ENCODE measurements around the gene PLPP4.

PLPP4 gene

DNA sequence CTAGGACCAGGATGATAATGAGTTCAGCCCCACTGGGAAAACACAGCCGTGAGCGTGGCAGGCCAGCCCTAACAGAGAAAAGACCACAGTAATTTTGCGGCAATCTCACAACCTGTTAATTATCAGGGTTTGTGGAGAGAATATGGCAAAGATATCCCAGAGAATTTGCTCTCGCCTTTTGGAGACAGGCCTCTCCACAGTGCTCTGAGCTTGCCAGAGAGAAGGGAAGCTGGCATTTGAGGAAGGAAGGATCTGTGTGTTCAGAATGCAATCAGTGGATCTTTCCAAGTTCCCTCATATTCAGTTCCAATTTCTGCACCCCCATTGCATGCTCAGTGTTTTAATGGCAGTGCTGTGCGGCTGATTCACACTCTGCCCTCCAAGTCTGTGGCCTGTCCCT is 60.2 kb downstream of the PLPP4 start:
- no peak for DNase-seq (ENCODE audit: low read depth)

DNA sequence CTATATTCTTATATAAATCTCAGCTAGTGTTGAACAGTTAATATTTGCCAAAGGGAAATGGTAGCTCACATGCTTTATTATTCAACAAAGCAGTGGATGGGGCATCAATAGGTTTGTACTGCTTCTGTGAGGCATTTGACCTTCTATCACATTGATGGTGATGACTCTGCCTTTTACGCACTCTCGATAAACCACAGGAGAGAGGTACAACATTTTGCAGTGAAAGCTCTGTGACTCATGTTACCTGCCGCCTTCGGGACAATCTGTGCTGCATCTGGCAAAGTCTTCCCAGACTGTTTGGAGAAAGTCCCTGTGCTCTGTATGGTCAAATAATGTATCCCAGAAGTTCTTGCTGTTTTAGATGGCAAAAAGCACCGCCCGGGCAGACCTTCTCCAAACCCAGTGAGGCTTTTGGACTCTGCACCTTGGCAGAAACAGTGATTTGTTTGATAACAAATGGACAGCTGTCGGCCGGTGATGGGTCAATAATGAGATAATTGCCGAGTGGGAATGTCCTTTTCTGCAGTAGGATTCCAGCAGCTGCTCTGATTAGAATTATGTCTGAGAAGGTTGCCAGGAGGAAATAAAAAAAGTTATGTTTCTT is 61.0 kb downstream of the PLPP4 start:
- DNase-seq (ENCODE audit: low read depth), result peak; percentile 27

DNA sequence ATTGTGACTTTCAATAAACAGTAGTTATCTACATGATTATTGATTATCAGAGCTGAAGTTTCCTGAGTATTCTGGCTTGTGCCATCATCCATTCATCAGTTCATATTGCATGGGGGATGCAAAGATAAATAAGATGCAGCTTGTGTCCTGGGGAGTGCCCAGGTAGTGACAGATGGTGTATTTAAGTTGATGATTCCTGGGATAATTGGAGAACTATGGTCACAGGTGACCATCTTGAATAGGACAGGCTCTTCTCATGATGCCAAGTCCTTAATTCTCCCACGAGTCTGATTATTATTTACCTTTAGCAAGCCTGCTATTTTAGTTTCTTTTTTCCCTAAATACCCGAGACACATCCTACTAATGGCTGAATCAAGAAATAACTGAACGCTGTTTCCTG is 64.9 kb downstream of the PLPP4 start:
- DNase-seq (ENCODE audit: low read depth), result no peak

DNA sequence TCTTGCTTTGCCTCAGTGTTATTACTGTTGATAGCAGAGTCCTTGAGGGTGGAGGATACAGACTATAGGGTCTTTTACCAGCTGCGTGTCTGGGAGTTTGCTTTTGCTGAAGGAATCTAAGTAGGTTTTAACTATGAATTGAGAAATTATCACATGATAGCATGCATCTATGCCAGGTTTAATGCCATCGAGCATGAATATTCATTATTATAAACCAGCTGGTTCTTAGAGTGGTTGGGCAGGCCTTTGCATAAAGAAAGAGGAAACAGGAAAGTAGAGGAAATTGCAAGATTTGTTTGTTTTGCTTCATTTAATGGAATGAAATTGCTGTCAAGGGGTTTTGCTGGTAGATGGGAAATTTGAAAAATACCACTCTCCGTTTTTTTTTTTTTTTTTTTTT is 70.7 kb downstream of the PLPP4 start:
- no peak for DNase-seq (ENCODE audit: low read depth)

DNA sequence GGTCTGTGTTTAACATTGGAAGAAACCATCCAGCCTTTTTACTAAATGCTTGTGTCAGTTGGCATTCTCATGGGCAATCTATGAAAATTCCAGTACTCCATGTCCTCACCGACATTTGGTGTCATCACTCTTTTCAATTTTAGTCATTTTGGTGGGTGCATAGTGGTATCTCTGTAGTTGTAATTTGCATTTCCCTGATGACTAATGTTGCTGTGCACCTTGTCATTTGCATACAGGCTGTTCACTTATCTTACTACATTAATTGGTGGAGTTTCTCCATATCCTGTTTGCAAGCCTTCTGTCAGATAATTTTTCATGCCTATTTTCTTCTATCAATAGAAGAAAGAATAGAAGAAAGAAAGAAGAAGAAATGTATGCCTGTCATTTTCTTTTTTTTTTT is 73.7 kb downstream of the PLPP4 start:
- no peak for DNase-seq (ENCODE audit: low read depth)

DNA sequence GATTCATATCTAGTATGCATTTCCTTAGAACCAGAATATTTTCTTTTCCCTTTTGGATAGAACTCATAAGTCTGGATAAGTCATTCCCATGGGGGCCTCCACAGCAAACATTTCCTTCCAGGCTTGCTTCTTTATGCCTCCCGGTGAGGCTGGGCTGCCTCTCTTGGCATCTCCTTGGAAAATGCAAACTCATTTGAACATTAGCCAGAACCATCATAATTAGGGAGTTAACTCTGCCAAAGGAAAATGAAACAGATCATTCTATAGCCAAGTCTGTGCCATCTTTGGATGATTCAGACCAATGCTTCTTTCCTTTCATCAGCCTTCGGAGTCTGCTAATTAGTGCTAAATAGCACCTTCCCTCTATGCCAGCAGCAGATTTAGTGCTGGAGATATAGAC is 81.1 kb downstream of the PLPP4 start:
- DNase-seq (ENCODE audit: low read depth), result no peak

DNA sequence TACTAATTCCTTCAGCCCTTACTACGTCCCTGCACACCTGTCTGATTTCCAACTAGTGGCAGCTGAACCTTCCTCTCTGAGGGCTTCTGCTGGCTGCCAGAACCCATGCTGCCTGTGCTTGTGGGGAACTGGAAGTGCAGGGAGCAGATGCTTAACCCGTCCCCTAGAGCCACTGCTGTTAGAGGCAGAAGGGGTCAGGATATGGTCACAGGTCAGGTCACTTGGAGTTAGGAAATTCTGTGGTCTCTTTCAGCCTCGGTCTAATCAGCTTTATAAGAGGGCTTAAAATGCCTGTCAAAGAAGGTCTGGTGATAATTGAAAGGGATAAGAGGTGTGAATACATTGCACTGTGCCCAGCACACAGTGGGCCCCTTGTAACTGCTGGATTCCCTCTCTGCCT is 82.0 kb downstream of the PLPP4 start:
- no peak for DNase-seq (ENCODE audit: low read depth)

DNA sequence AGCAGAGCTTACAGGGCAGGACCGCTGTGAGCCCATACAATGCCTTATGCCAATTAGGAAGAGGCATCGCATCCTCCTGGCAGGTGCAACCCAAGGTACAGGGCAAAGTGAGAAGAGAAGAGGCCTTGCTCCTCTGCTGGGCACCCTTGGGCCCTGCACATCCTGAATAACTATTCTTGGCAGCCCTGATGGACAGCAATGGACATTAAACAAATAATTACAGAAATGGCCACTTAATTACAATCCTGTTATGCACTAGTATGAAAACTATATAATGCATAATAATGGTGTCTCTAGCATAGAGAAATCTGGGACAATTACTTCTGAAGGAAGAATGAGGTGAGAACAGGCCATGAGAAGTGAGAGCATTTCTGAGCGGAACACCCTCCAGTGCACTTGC is 83.5 kb downstream of the PLPP4 start:
- no peak for DNase-seq (ENCODE audit: low read depth)

DNA sequence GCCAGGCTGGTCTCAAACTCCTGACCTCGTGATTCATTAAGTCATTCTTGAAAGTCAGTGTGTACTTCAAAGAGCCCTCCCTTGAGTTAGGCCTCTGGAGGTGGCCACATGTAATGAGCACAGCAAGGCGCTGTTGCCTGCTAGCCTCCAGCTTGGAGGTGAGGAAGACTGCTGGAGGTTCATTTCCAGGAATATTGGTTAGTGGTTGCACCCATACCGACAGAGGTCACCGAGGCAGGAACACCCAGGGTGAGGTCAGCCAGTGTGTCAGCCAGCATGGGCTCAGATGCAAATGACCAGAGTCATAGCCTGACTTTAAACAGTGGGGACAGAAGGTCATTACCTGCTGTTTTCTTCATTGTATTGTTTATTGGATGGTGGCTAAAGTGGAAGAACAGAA is 85.0 kb downstream of the PLPP4 start:
- DNase-seq (ENCODE audit: low read depth), result no peak

DNA sequence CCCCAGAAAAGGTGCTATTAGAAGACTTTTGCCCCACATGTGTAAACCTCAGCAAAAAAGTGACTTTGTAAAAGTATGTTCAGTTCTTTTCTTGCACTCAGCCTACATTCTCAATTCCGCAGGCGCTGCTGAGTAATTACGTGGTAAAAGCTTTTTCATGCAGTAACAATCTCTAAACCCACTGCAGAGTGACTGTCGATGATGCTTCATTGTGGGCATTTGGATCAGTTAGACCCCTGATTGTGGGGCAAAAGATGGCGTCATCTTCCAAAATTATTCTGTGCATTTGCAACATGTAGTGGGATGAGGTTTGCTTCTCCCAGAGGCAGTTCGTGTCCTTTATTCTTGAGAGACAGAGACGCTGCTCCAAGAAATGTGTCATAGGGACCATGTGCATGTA is 85.6 kb downstream of the PLPP4 start:
- DNase-seq (ENCODE audit: low read depth), result no peak

DNA sequence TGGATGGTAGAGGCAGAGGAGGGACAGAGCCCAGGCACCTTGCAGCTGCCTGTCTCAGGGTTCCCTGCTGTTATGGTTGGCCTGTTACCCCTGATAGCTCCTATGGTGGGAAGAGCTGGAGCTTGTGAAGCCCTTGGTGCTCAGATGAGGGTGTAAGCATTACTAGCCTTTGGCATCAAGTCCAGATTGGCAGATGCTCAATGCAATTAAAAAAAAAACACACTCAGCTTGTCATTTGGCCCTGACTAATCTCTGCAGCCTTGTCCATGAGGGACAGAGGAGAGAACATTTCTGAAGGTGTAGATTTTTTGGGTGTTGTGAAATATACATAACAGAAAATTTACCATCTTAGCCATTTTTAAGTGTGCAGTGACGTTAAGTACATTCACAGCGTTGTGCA is 86.3 kb downstream of the PLPP4 start:
- DNase-seq (ENCODE audit: low read depth), result no peak

DNA sequence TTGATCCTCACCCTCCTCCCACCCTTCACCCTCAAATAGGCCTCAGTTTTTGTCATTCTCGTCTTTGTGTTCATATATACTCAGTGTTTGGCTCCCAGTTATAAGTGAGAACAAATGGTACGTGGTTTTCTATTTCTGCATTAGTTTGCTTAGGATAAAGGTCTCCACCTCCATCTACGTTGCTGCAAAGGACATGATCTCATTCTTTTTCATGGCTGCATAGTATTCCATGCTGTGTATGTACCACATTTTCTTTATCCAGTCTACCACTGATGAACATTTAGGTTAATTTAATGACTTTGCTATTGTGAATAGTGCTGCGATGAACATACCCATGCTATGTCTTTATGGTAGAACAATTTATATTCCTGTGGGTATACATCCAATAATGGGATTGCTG is 91.2 kb downstream of the PLPP4 start:
- DNase-seq (ENCODE audit: low read depth), result no peak

DNA sequence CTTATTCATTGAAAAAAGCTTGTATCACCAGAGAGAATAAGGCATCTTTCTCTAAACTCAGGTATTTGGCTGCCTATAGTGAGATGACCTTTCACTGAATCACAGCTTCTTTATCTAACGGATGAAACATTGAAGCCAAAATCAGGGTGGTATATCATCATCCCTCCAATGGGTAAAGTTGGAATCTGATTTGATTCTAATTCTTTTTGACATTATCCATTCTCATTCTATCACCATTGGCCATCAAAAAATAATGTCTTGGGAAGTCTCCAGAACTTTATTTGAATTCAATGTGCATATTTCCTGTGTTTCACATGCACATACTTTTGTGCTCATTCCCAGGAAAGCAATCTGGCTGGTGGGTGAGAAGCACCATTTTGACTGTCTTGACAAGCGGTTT is 95.2 kb downstream of the PLPP4 start:
- DNase-seq (ENCODE audit: low read depth), result no peak

DNA sequence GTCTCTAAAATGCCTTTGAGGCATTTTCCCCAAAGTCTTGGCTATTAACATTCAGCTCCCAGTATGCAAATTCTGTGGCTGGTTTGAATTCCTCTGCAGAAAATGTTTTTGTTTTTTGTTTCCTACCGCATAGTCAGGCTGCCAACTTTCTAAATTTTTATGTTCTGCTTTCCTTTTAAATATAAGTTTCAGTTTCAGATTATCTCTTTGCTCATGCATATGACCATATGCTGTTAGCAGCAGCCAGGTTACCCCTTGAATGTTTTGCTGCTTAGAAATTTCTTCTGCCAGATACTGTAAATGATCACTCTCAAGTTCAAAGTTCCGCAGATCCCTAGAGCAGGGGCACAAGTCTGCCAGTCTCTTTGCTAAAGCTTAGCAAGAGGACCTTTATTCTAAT is 96.9 kb downstream of the PLPP4 start:
- no peak for DNase-seq (ENCODE audit: low read depth)

DNA sequence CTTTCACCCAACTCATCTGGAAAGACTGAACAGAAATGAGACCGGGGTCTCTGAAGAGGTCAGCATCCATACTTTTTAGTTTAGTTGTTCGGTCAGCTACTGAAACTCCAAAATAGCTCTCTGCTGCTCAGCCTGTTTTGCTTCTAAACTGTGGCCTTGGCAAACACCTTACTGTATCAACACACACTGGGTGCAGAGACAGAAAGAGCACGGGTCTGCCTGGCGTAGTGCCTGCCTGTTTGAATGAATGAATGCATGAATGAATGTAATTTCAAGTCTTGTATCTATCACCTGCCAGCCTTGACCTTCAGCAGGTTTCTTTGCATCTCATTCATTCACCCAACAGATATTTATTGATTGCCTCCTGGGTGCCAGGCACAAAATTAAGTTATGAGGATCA is 98.4 kb downstream of the PLPP4 start:
- no peak for DNase-seq (ENCODE audit: low read depth)

DNA sequence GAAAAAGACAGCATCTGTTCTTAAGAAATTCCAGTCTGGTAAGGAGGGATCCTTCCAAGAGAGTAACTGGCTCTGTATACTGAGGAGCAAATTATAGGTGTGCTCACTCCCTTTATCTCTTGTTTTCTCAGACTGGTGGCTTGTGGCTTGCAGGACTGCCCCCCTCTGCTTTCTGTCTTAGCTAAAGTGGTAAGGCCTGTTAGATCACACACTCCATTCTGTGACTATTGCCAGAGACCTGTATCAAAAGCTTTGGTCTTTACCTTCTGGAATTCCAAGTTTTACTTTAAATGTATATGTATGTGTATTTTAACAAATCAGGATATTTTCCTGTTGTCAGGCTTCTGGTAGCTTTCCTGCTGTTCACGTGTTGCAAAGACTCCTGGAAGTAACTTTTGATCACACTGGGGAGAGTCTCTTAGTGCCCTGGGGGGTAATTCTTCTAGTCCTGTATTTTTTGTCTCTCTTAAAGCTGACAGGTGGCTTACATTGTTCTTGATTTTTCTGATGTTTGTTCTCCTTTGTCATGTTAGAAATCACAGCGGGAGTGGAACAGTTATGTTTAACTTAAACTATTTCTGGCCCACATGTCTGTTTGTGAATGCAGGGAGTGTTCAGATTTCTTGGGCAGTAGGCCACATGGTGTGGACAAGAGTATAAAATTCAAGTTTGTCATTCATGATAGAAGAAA is 99.0 kb downstream of the PLPP4 start:
- DNase-seq (ENCODE audit: low read depth), result no peak

DNA sequence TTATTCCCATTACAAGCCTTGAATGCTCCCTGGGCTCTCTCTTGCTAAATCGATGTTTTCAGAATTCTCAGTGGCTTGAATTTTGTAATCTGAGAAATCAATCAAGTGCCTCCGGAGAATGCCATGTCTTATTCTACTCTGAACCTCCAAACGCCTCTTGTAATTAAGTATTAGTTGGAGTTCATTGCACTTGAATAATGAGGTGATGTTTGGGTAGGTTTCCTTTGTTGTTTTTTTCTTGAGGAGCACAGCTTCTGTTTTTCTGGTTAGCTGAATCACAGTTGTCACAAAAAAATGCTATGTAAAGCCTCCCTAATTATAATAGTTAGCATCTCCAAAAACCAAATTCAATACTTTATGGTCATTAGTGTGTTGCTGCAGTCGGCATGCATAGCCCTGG is 100.3 kb downstream of the PLPP4 start:
- no peak for DNase-seq (ENCODE audit: low read depth)

DNA sequence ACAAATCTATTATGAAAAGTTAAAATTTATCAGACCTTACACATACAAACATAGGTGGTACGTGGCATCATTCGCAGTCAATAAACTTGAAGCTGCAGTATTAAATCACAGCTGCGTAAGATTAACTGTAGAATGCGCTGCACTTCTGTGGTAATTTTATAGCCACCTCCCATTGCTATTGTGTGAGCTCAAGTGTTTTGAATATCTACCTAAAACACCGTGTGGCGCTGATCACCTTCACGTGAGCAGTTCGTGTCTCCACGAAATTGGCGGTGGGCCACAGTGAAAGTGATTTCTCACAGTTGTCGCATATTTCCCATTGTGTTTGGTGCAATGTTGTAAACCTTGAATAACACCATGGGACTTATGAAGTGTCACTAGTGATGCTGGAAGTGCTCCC is 102.8 kb downstream of the PLPP4 start:
- DNase-seq (ENCODE audit: low read depth), result no peak

DNA sequence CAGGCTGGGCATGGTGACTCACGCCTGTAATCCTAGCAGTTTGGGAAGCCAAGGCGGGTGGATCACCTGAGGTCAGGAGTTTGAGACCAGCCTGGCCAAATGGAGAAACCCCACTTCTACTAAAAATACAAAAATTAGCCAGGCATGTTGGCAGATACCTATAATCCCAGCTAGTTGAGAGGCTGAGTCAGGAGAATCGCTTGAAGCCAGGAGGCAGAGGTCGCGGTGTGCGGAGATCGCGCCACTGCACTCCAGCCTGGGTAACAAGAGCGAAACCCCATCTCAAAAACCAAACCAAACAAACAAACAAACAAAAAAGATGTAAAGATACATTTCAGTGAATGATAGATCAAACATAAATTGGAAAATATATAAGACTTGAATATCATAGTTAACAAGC is 105.9 kb downstream of the PLPP4 start:
- no peak for DNase-seq (ENCODE audit: low read depth)

DNA sequence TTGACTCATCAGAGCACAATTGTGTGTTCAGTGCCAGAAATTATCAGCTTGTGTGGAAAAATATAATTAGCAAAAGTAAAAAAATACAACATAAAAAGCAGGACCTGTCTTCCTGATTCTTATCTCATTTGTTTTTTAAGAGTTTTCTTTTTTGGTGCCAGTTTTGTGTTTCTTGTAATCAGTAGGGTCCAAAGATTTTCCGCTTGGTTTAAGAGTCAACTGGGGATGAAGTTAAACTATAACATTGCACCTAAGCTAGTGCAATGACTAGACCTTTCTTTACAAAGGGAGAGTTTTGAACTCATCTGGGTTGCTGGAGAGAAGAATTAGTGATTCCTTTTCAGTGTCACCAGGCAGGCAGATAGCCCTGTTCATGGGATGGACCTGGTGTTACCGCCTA is 113.4 kb downstream of the PLPP4 start:
- DNase-seq (ENCODE audit: low read depth), result no peak

DNA sequence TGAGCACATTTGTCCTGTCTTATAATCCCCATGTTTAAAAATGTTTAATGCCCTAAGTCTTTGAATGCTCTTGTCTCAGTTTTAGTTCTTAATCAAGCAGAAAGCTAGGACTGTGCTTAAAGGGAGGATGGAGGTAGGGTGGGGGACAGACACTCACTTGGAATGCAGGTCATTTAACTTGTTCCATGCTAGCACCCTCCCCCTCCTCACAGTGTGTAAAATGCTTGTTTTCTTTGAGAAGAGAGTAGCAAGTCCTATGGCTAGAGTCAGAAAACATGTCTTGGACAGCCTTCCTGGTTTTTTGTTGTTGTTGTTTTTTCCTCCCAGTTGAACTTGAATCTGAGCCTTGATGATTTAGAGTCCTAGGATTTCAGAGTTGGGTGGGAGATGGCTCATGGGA is 114.2 kb downstream of the PLPP4 start:
- DNase-seq (ENCODE audit: low read depth), result no peak

DNA sequence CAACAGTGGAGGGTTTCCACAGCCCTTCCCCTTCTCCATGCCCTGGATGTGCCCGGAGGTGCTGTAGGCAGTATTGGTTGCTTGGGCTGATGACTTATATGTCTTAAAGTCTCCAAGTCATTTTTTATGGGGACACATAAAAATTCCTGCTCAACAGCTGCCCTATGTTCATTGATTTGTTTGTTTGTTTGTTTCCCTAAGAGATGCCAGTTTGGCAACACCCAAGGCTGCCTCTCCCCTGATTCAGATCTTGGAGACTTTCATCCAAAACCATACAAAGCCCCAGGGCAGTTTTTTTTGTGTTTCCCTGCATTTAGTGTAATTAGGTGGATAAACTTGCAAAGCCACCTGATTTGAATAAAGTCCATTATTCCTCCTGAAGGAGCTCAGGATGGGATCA is 115.3 kb downstream of the PLPP4 start:
- DNase-seq (ENCODE audit: low read depth), result no peak

DNA sequence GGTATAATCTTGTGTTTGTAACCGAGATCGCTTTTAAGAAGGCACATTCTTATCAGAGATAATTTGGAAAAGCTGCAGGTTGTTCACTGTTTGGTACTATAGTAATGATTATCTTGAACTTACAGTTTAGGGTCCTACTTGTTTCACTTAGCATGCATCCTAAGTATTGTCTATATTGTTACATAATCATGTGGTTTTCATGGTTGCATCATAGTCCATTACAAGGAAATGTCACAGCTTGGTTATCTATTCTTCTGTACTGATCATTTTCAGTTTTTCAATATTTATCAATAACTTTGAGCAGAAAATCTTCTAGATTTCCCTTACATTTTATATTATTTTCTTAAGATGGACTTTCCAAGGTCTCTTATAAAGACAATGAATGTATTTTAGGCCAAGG is 116.3 kb downstream of the PLPP4 start:
- DNase-seq (ENCODE audit: low read depth), result no peak

DNA sequence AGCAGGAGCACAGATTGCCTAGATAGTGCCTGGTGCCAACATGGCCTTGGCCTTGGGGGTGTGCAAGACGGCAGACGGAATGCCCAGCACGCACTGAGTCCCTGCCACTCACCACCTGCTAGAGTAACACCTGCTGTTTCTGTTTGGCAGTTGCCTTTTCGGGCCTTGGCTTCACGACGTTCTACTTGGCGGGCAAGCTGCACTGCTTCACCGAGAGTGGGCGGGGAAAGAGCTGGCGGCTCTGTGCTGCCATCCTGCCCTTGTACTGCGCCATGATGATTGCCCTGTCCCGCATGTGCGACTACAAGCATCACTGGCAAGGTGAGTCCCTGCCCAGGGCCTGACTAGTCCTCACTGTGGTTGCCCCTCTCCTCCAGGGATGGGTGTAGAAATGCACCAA is 118.0 kb downstream of the PLPP4 start:
- DNase-seq (ENCODE audit: low read depth), result no peak

Measured in amniotic epithelial cell (primary cell).